Left ventricle myocardium inferior (tissue), 1 donor: ENCODE measurements around the gene PAK4. TPM values are rescaled to one million over a fixed set of nuclear protein-coding genes. Genes with fewer than 3 reads are reported as not detected.

Source experiments
- DNase-seq: peaks from one replicate; pipeline ENCODE4 v3.0.0-alpha.2; 2020
- H3K27ac ChIP-seq: fragments of 200-600 bp; replicated peaks from 2 replicates; pipeline ENCODE4 v1.8.0; 2021
- H3K27me3 ChIP-seq: fragments of 200-600 bp; 2 replicates; pipeline ENCODE4 v1.8.0; 2021; ENCODE audit warnings: low read depth
- H3K36me3 ChIP-seq: fragments of 200-600 bp; 2 replicates; pipeline ENCODE4 v1.8.0; 2021
- H3K4me1 ChIP-seq: fragments of 200-600 bp; 2 replicates; pipeline ENCODE4 v1.8.0; 2021
- H3K4me3 ChIP-seq: fragments of 200-600 bp; 2 replicates; pipeline ENCODE4 v1.8.0; 2021; ENCODE audit warnings: mild to moderate bottlenecking, moderate library complexity
- H3K9me3 ChIP-seq: fragments of 200-600 bp; replicated peaks from 2 replicates; pipeline ENCODE4 v1.8.0; 2021
- CTCF ChIP-seq: fragments of 200-600 bp; IDR thresholded peaks from 2 replicates; pipeline ENCODE4 v1.8.0; 2021; ENCODE audit warnings: antibody characterized with exemption, mild to moderate bottlenecking, borderline replicate concordance
- intact Hi-C: fragments of 100-400 bp; cut with micrococcal nuclease; formaldehyde crosslinking; loops from one replicate; pipeline ENCODE4 v1.11.0; 2022
- total RNA-seq: library from RNA; stranded (reverse); fragmentation: NEBNext Ultra II Directional; extraction: Animal tissue kit (Norgen Biotek cat#: 25700); gene quantifications from one replicate; pipeline ENCODE4 v1.2.1, GENCODE V29; 2021
- donor health status: DM: no; HTN: yes; CAD: no; lungs with severe emphysema.

The PAK4 gene
- total RNA-seq, 1 donor from 2014 or later = 17.0 TPM

- no peak overlapping the region for H3K27ac ChIP-seq
- no peak for DNase-seq
- H3K4me3 ChIP-seq = no peak overlapping the region
- TF ChIP-seq CTCF = no peak
- H3K27me3 ChIP-seq = peaks cover 99% of the 10 kb centered on the region
- intact Hi-C loops = no loop called here
- H3K9me3 ChIP-seq = no peaks in the 10 kb centered on the region
- H3K36me3 ChIP-seq = no peaks in the 10 kb centered on the region
- peaks cover 11% of the 10 kb centered on the region for H3K4me1 ChIP-seq
These were observed 42.6 kb upstream of the PAK4 start for GRCh38 chr19:39082745-39083598.

GRCh38 chr19:39083599-39083982 is 42.0 kb upstream of the PAK4 start:
- peaks cover 99% of the 10 kb centered on the region for H3K27me3 ChIP-seq
- no peak for TF ChIP-seq CTCF
- intact Hi-C loops = no loop called here

GRCh38 chr19:39083983-39084731 is 41.4 kb upstream of the PAK4 start, which contains the start of gene ACP7:
Gene ACP7, plus strand, starts transcription at chr19:39084368. Its CDS starts 902 bp downstream, at chr19:39085270.
- Histone ChIP-seq H3K27me3 (peaks cover 99% of the 10 kb centered on the region), H3K4me3 (no peak within 1 kb of the TSS), H3K27ac (no peak within 1 kb of the TSS), H3K9me3 (no peaks in the 10 kb centered on the region), H3K4me1 (peaks cover 11% of the 10 kb centered on the region), H3K36me3 (no peaks in the 10 kb centered on the region)
- intact Hi-C loops = no loop called here
- no peak for TF ChIP-seq CTCF
- DNase-seq = no peak

More at GRCh38 chr19:39083599-39083982, 42.0 kb upstream of the PAK4 start:
- no peak overlapping the region for H3K27ac ChIP-seq
- H3K4me3 ChIP-seq = no peak overlapping the region
- no peak for DNase-seq
- no peaks in the 10 kb centered on the region for H3K36me3 ChIP-seq
- H3K9me3 ChIP-seq = no peaks in the 10 kb centered on the region
- H3K4me1 ChIP-seq = peaks cover 11% of the 10 kb centered on the region

GRCh38 chr19:39084732-39085080 is 40.9 kb upstream of the PAK4 start:
- intact Hi-C loops = no loop called here
- TF ChIP-seq CTCF = no peak
- Histone ChIP-seq H3K9me3 (no peaks in the 10 kb centered on the region), H3K27me3 (peaks cover 99% of the 10 kb centered on the region), H3K27ac (no peak overlapping the region), H3K4me3 (no peak overlapping the region), H3K36me3 (no peaks in the 10 kb centered on the region), H3K4me1 (peaks cover 11% of the 10 kb centered on the region)
- DNase-seq = no peak

- H3K27ac ChIP-seq = no peak overlapping the region
- H3K36me3 ChIP-seq = no peaks in the 10 kb centered on the region
- TF ChIP-seq CTCF = no peak
- no peaks in the 10 kb centered on the region for H3K9me3 ChIP-seq
- no peak for DNase-seq
- H3K27me3 ChIP-seq = peaks cover 99% of the 10 kb centered on the region
- H3K4me3 ChIP-seq = no peak overlapping the region
- H3K4me1 ChIP-seq = peaks cover 11% of the 10 kb centered on the region
- intact Hi-C loops = no loop called here
These were observed 40.2 kb upstream of the PAK4 start for GRCh38 chr19:39085392-39085791.
